Measurements from ENCODE around the gene COL25A1.

GRCh38 chr4:108878806-108879205 lies 423.7 kb downstream of the COL25A1 start:
- TF ChIP-seq CTCF (IDR thresholded peaks at IDR 0.05) (no peak), POLR2A (IDR thresholded peaks at IDR 0.05) (no peak)
